RKO (cell line): Measurements from ENCODE around the gene SLC6A13.
"Not testable (repeated sequence)": the region's sequence is repeated elsewhere in the genome, so short reads cannot be mapped to it uniquely, and the experiment has no call there.

Source experiments
- DNase-seq: peaks from one replicate; pipeline ENCODE4 v3.0.0-alpha.2; 2016; ENCODE audit warnings: low spot score

SLC6A13 gene

GRCh38 chr12:197911-198695, 64.5 kb downstream of the SLC6A13 start:
- DNase-seq, result no peak

DNA sequence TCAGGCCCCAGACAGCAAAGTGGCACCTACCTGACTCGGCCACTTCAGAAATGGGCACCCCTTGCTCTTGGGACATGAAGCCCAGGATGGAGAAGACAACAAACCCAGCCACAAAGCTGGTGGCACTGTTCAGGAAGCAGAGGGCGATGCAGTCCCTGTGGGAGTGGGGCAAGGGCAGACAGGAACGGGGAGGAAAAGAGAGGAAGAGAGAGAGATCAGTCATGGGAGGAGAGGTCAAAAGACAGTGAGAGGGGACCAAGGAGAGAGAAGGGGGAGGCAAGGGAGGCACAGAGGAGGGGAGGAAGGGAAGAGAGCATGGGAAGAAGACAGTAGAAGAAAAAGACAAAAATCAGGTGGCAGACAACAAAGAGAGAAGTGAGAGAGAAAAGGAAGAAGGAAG, 65.3 kb downstream of the SLC6A13 start:
- no peak for DNase-seq

- DNase-seq, result no peak
Observed at GRCh38 chr12:196436-196835, 66.2 kb downstream of the SLC6A13 start.

DNA sequence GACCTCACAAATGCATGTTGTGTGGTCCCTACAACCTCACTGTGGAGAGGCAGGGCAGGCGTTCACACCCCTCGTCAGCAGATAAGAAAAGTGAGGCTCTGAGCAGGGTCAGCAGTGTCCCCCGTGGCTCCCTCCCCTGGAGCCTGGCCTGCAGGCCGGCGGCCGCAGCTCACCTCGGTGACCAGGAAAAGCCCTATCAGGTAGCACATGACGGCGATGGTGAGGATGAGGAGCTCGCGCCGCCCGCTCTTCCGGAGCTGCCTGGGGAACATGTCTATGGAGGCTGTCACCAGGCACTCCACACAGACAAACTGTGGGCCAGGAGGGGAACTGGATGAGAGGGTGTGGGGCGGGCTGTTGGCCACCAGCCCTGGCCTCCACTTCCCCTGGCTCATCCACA, 66.7 kb downstream of the SLC6A13 start:
- no peak for DNase-seq

- DNase-seq, result no peak
Observed at GRCh38 chr12:195156-195555, 67.5 kb downstream of the SLC6A13 start.

DNA sequence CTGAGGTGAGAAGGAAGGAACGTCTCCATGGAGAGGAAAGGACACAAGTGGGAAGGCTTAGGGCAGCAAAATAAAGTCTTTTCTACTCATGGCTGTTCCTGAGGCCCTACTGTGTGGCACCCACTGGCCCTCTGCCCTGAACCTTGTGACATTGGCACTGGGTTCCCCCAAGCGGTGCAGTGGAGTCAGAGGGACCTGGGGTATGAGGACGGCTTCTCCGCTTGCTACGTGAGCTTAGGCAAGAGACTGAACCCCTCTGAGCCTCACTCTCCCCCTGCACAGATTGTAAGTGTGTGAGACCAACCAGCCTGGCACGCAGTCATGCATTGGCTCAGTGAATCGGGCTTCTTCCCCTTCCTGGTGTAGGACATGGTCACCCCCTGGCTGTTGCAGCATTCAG, 68.4 kb downstream of the SLC6A13 start:
- no peak for DNase-seq

- DNase-seq, result no peak
Observed at GRCh38 chr12:193261-193660, 69.4 kb downstream of the SLC6A13 start.

DNA sequence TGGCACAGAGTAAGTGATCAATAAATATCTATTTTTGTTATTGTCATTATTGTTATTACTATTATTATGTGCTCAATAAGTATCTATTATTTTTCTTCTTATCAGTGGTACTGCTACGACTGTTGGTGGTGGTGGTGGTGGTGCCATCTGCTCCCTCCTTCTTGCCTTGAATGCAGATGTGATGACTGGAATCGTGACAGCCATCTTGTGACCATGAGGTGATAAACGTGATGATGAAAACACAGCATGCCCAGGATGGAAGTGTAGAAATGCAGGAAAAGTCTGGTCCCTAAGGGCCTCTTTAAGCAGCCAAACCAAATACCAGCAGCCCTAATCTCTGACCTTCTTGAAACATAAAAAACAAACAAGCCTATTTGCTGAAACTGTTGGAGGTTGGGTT, 71.1 kb downstream of the SLC6A13 start:
- no peak for DNase-seq

DNA sequence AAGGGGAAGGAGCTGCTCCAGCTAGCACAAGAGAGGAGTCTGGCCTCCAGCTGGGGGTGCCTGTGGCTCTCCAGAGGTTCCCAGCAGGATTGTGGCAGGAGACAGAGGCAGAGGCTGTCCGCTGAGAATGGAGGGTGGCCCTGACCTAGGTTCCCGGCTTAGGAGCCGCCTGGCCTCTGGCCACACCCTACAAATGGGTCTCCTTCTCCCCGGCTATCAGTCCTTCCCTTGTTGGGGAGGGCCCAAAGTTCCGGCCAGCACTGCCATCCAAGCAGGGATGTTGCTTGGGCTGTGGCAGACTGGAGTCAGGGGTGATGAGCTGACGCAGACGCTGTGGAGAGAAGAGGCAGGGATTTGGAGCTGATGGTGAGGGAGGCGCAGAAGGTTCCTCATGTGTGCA, 71.8 kb downstream of the SLC6A13 start:
- DNase-seq, result no peak

- no peak for DNase-seq
Observed at GRCh38 chr12:189622-189962, 73.0 kb downstream of the SLC6A13 start.

DNA sequence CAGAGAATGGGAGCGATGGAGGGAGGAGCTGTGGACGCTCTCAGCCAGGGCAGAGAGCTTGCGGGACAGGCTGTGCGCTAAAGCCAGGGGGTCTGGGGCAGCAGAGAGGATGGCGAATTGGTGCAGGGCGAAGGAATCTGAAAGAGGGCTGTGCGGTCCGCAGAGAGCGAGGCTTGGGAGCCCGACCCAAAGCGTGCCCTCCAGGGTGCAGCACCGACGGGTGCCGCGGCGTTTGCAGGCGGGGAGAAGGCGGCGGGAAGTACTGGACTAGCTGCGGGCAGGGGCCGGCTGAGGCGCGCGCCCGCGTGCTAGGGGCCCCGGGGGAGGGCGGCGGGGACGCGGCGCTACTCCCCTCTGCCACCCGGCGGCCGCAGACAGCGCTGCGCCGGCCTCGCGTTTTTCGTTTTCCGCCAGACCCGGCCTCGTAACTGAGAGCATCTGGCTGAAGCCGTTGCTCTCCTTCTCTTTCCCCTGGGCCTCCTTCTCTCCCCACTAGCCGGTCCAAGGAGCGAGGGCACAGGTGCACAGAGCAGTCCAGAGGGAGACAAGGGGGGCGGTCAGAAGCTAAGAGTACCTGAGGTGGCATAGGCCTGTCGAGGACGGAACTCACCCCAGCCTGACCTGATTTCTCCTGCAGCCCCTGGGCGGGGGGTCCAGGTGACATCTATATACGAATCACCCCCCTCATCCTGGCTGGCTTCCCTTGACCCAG, 73.6 kb downstream of the SLC6A13 start:
- DNase-seq, result no peak

DNA sequence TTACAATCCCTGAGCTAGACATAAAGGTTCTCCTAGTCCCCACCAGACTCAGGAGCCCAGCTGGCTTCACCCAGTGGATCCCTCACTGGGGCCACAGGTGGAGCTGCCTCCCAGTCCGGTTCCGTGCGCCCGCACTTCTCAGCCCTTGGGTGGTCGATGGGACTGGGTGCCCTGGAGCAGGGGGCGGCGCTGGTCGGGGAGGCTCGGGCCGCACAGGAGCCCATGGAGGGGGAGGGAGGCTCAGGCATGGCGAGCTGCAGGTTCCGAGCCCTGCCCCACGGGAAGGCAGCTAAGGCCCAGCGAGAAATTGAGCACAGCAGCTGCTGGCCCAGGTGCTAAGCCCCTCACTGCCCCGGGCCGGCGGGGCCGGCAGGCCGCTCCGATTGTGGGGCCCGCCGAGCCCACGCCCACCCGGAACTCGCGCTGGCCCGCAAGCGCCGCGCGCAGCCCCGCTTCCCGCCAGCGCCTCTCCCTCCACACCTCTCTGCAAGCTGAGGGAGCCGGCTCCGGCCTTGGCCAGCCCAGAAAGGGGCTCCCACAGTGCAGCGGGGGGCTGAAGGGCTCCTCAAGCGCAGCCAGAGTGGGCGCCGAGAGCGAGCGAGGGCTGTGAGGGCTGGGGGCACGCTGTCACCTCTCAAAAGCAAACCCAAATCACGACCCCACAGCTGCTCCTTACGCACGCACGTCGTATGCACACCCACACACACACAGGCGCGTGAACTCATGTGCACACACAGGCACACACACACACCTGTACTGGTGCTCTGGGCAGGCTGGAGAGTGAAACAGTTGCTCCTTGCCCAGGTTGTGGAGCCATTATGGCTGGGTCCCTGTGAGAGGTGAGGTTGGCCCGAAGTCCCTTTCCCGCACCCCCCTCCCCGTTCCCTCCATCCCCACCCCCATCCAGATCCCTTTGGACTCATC, 74.4 kb downstream of the SLC6A13 start:
- DNase-seq, result not testable (repeated sequence)

- no peak for DNase-seq
Observed at GRCh38 chr12:186006-186625, 76.5 kb downstream of the SLC6A13 start.

DNA sequence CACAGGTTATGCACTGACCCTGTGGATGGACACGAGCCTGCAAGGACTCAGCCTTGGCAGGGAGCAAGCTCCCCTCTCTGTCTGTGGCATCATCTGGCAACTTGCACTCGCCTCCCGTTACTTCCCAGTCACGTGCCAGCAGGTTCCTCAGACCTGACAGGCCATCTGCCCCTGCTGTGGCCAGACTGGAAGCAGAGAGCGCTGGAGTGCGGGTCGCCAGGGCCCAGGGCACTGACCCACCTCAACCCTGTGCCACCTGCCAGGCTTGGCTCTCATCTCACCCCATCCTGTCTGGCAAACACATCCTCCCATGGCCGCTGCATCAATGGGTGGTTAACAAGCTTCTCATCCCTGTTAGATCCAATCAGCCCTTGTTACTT, 77.1 kb downstream of the SLC6A13 start:
- DNase-seq, result no peak

GRCh38 chr12:184811-185575, 77.6 kb downstream of the SLC6A13 start:
- no peak for DNase-seq

DNA sequence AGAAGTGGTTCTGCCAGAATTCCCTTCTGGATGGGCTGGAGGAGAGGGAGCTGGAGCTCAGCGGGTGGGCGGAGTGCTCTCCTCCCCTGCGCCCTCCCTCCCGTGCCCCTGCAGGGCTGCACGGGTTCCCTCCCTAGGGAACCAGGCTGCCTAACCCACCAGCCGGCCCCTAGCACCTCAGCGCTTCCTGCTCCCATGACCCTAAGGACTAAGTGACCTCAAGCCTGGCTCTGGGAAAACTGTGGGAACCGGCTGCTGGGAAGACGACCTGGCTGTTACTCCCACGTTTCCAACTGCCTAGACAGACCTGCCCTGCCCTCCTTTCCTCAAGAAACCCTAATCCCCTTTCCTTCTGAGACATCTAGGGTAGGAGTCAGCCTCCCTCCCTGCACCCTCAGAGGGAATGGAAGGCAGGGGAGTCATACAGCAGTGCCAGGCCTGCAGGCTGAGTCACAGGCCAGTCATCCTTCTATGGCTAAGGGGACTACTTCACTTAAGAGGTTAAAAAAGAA, 80.2 kb downstream of the SLC6A13 start:
- DNase-seq, result peak; percentile 80

- no peak for DNase-seq
Observed at GRCh38 chr12:181921-182320, 80.7 kb downstream of the SLC6A13 start.

DNA sequence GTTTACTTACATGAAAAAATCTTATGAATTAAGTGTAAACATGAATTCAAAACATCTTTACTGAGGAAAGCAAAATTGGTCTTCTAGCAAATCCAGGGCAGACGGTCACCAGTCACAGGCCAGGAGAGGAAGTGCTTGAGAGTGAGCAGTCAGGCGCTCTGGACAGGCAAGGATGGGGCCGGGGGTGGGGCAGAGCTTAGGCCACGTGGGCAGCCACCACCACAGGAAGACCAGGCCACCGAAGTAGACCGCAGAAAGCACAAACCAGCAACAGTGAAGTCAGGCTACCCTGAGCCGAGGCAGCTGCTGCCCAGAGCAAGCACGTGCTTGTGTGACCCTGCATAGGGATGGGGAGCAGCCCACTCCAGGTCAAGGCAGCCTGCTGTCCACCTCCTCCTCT, 82.2 kb downstream of the SLC6A13 start:
- no peak for DNase-seq

- no peak for DNase-seq
Observed at GRCh38 chr12:179885-180284, 82.8 kb downstream of the SLC6A13 start.

DNA sequence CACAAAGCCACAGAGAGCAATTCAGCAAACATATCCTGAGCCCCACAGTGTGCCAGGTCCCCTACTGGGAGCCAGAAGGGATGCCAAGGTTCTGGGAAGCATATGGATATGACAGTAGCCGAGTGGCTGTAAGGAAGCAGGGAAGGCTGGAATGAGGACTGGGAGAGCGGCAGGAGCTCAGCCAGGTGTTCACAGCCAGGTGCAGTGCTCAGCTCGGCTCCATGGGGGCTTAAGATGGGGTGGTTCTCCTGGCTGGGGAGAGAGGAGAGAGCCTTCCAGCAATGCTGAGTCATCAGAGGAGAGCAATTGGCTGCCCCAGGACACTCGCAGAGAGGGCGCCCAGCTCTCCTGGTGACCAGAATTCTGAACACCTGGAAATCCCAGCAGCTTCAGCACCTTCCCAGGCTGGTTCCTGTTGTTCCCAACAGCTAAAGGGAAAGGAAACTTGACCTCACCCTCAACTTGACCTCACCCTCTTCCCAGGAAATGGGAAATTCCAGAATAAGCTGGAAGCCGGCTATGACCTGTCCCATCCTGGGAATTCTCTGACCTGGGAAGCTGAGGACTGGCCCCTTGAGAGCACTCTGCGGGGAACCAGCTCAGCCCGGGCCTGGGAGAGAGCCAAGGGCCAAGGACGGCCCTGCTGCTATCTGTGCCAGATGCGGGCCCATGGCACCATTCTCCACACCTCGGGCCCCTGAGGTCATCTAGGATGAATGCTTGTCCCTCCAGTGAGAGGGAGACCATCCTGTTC, 83.3 kb downstream of the SLC6A13 start:
- DNase-seq, result no peak

- DNase-seq, result no peak
Observed at GRCh38 chr12:178829-179109, 83.9 kb downstream of the SLC6A13 start.
